ENCODE results near the gene MID1IP1.

- TF ChIP-seq CTCF (IDR thresholded peaks at IDR 0.05; ENCODE audit: borderline replicate concordance, extremely low read depth, low read length, poor library complexity, severe bottlenecking) (no peak), EZH2 (IDR thresholded peaks at IDR 0.05; ENCODE audit: borderline replicate concordance, low read depth, low read length, severe bottlenecking) (no peak)
Observed at GRCh38 chrX:38803243-38803587, 2.0 kb downstream of the MID1IP1 start.
